ENCODE results near the gene ASTN2.

DNA sequence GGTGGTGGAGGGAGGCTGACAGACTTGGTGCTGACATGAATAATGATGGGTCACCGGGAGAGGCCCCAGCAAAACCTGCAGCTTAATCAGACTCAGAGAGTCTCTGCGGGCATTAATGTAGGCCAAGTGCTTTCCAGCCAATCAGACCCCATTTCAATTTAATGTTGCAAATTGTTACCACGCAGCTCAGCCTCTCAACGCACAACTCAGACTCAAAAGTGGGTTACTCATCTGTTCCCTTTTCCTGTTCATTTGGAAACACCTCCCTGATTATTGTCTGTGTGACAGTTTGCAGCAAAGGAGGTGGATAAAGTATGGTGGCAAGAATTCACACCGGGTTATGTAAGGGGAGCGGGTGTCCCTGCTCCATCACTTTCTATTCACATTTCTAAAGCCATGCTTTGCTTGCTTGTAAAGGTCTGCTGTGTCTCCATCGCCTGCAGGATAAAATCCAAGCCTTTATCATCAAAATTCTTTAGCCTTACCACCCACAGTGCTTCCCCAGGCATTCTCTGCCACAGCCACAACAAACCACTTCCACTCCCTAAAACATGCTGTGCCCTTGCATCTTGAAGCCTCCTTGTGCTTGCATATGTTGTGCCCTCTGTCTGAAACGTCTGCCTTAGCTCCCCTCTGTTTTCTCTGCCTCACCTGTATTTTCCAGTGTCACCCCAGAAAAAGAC is 156.5 kb downstream of the ASTN2 start:
- TF ChIP-seq GATA3 (IDR thresholded peaks at IDR 0.05; ENCODE audit: low read depth, low read length) (no peak), GATA2 (IDR thresholded peaks at IDR 0.05; ENCODE audit: low read depth, low read length) (no peak)

Data from SH-SY5Y (cell line).